ENCODE measurements around the gene SLC66A2.

GRCh38 chr18:79906706-79907105 is 44.7 kb downstream of the SLC66A2 start:
- TF ChIP-seq CTCF (IDR thresholded peaks at IDR 0.05) (no peak), EP300 (IDR thresholded peaks at IDR 0.05) (no peak), POLR2A (IDR thresholded peaks at IDR 0.05; ENCODE audit: low read depth) (no peak)

Measured in esophagus muscularis mucosa (tissue), 4 donors.